Mucosa of stomach (tissue), 1 donor: ENCODE data around the gene UNC79.
"Not testable (repeated sequence)": the region's sequence is repeated elsewhere in the genome, so short reads cannot be mapped to it uniquely, and the experiment has no call there.

Source experiments
- H3K27me3 ChIP-seq: one replicate; pipeline ENCODE4 v1.7.0; 2013; ENCODE audit warnings: mild to moderate bottlenecking, low read length; ENCODE audit not compliant: control insufficient read depth, insufficient read depth
- H3K36me3 ChIP-seq: one replicate; pipeline ENCODE4 v1.7.0; 2013; ENCODE audit warnings: low read length; ENCODE audit not compliant: control insufficient read depth, insufficient read depth
- H3K4me1 ChIP-seq: one replicate; pipeline ENCODE4 v1.7.0; 2013; ENCODE audit warnings: mild to moderate bottlenecking, low read length; ENCODE audit not compliant: control insufficient read depth, insufficient read depth
- H3K4me3 ChIP-seq: one replicate; pipeline ENCODE4 v1.7.0; 2013; ENCODE audit warnings: low read length
- H3K9ac ChIP-seq: one replicate; pipeline ENCODE4 v1.7.0; 2013; ENCODE audit warnings: mild to moderate bottlenecking, low read length, moderate library complexity
- H3K9me3 ChIP-seq: one replicate; pipeline ENCODE4 v1.7.0; 2013; ENCODE audit warnings: mild to moderate bottlenecking, low read length, moderate library complexity; ENCODE audit not compliant: control insufficient read depth
- donor health status: Pancreatic carcinoma.

UNC79 gene

GRCh38 chr14:93430315-93431035 is at the start of gene UNC79:
Gene UNC79 (plus strand): TSS chr14:93430939. CDS start chr14:93431030, 91 bp downstream.
- H3K9ac ChIP-seq, result no peak within 1 kb of the TSS
- H3K4me1 ChIP-seq, result no peaks in the 10 kb centered on the region
- H3K4me3 ChIP-seq, result no peak within 1 kb of the TSS
- H3K9me3 ChIP-seq, result no peaks in the 10 kb centered on the region
- H3K27me3 ChIP-seq, result peaks cover 20% of the 10 kb centered on the region
- no peaks in the 10 kb centered on the region for H3K36me3 ChIP-seq

GRCh38 chr14:93381644-93382043 is 49.1 kb upstream of the UNC79 start:
- Histone ChIP-seq H3K9ac (no peak overlapping the region), H3K4me1 (no peaks in the 10 kb centered on the region), H3K36me3 (no peaks in the 10 kb centered on the region), H3K27me3 (no peaks in the 10 kb centered on the region), H3K9me3 (no peaks in the 10 kb centered on the region), H3K4me3 (no peak overlapping the region)

- H3K9ac ChIP-seq, H3K9me3 ChIP-seq, H3K27me3 ChIP-seq, H3K4me1 ChIP-seq, H3K36me3 ChIP-seq, H3K4me3 ChIP-seq: not testable (repeated sequence)
Observed at GRCh38 chr14:93384256-93384655, 46.5 kb upstream of the UNC79 start.

GRCh38 chr14:93395231-93395630 is 35.5 kb upstream of the UNC79 start:
- no peak overlapping the region for H3K9ac ChIP-seq
- H3K4me1 ChIP-seq, result no peaks in the 10 kb centered on the region
- no peaks in the 10 kb centered on the region for H3K27me3 ChIP-seq

GRCh38 chr14:93396456-93396855 is 34.3 kb upstream of the UNC79 start:
- Histone ChIP-seq H3K4me3 (no peak overlapping the region), H3K36me3 (no peaks in the 10 kb centered on the region), H3K9me3 (no peaks in the 10 kb centered on the region), H3K27me3 (no peaks in the 10 kb centered on the region), H3K9ac (no peak overlapping the region), H3K4me1 (no peaks in the 10 kb centered on the region)

More at GRCh38 chr14:93395231-93395630, 35.5 kb upstream of the UNC79 start:
- H3K36me3 ChIP-seq, result no peaks in the 10 kb centered on the region
- H3K4me3 ChIP-seq, result no peak overlapping the region
- H3K9me3 ChIP-seq, result no peaks in the 10 kb centered on the region

GRCh38 chr14:93398491-93398890 is 32.2 kb upstream of the UNC79 start:
- Histone ChIP-seq H3K27me3 (no peaks in the 10 kb centered on the region), H3K9me3 (no peaks in the 10 kb centered on the region)

GRCh38 chr14:93402951-93403350 is 27.8 kb upstream of the UNC79 start:
- no peaks in the 10 kb centered on the region for H3K4me1 ChIP-seq
- no peaks in the 10 kb centered on the region for H3K9me3 ChIP-seq
- no peak overlapping the region for H3K9ac ChIP-seq
- no peaks in the 10 kb centered on the region for H3K36me3 ChIP-seq
- H3K4me3 ChIP-seq, result no peak overlapping the region
- H3K27me3 ChIP-seq, result no peaks in the 10 kb centered on the region

More at GRCh38 chr14:93398491-93398890, 32.2 kb upstream of the UNC79 start:
- no peaks in the 10 kb centered on the region for H3K36me3 ChIP-seq
- no peaks in the 10 kb centered on the region for H3K4me1 ChIP-seq
- H3K9ac ChIP-seq, result no peak overlapping the region
- H3K4me3 ChIP-seq, result no peak overlapping the region

GRCh38 chr14:93410021-93410420 is 20.7 kb upstream of the UNC79 start:
- Histone ChIP-seq H3K4me1 (no peaks in the 10 kb centered on the region), H3K27me3 (no peaks in the 10 kb centered on the region), H3K4me3 (no peak overlapping the region), H3K36me3 (no peaks in the 10 kb centered on the region), H3K9ac (no peak overlapping the region), H3K9me3 (no peaks in the 10 kb centered on the region)

- Histone ChIP-seq H3K27me3 (no peaks in the 10 kb centered on the region), H3K9ac (no peak overlapping the region), H3K9me3 (no peaks in the 10 kb centered on the region), H3K36me3 (no peaks in the 10 kb centered on the region), H3K4me3 (no peak overlapping the region), H3K4me1 (no peaks in the 10 kb centered on the region)
Observed at GRCh38 chr14:93410893-93411292, 19.8 kb upstream of the UNC79 start.

GRCh38 chr14:93425136-93425535 is 5.6 kb upstream of the UNC79 start:
- not testable (repeated sequence) for H3K4me1 ChIP-seq, H3K4me3 ChIP-seq, H3K36me3 ChIP-seq, H3K9ac ChIP-seq, H3K27me3 ChIP-seq, H3K9me3 ChIP-seq

GRCh38 chr14:93426750-93427149 is 4.0 kb upstream of the UNC79 start:
- peaks cover 20% of the 10 kb centered on the region for H3K27me3 ChIP-seq
- H3K4me1 ChIP-seq, result no peaks in the 10 kb centered on the region
- no peaks in the 10 kb centered on the region for H3K9me3 ChIP-seq

GRCh38 chr14:93431036-93431670 is 414 bp downstream of the UNC79 start:
- Histone ChIP-seq H3K36me3 (no peaks in the 10 kb centered on the region), H3K9ac (no peak overlapping the region), H3K4me3 (no peak overlapping the region), H3K27me3 (peaks cover 20% of the 10 kb centered on the region), H3K4me1 (no peaks in the 10 kb centered on the region), H3K9me3 (no peaks in the 10 kb centered on the region)

More at GRCh38 chr14:93426750-93427149, 4.0 kb upstream of the UNC79 start:
- no peak overlapping the region for H3K9ac ChIP-seq
- H3K4me3 ChIP-seq, result no peak overlapping the region
- no peaks in the 10 kb centered on the region for H3K36me3 ChIP-seq
